IMR-90 (cell line): Measurements from ENCODE around the gene C16orf74.

Experiments used
- CEBPB ChIP-seq: IDR thresholded peaks from 2 replicates; pipeline ENCODE4 v1.6.1; 2012; ENCODE audit warnings: low read depth, low read length, improper control_type of control experiment
- FOS ChIP-seq: fragments of 150-350 bp; IDR thresholded peaks from 2 replicates; pipeline ENCODE4 v1.6.1; 2016; ENCODE audit warnings: low read depth, low read length
- POLR2A ChIP-seq: IDR thresholded peaks from 2 replicates; pipeline ENCODE4 v1.6.1; 2012; ENCODE audit warnings: mild to moderate bottlenecking, low read depth, low read length
- TF ChIP-seq, protein P1 (sequence below): conservative IDR thresholded peaks from 2 replicates; pipeline ENCODE4 v1.5.1; 2012; ENCODE audit warnings: mild to moderate bottlenecking, low read depth, low read length, improper control_type of control experiment
- TF ChIP-seq, protein P2 (sequence below): fragments of 150-350 bp; IDR thresholded peaks from 2 replicates; pipeline ENCODE4 v1.6.1; 2017; ENCODE audit warnings: mild to moderate bottlenecking, antibody characterized with exemption, low read length, low read depth

DNA sequence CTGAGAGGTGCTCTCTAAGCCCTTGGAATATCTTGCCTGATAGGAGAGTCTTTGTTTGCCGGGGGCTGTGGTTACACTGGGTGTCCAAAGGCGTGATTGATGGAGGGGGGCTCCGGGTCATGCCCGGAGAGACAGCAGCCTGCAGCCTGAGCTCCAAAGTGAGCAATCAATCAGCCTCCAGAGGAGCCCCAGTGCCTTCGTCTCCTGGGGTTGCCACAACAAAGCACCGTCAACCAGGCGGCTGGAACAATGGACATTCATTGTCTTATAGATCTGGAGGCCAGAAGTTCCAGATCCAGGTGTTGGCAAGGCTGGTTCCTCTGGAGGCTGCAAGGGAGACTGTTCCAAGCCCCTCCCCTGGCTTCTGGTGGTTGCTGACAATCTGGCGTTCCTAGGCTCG, 38.1 kb downstream of the C16orf74 start:
- TF ChIP-seq POLR2A, result no peak
- TF ChIP-seq, protein P1, sequence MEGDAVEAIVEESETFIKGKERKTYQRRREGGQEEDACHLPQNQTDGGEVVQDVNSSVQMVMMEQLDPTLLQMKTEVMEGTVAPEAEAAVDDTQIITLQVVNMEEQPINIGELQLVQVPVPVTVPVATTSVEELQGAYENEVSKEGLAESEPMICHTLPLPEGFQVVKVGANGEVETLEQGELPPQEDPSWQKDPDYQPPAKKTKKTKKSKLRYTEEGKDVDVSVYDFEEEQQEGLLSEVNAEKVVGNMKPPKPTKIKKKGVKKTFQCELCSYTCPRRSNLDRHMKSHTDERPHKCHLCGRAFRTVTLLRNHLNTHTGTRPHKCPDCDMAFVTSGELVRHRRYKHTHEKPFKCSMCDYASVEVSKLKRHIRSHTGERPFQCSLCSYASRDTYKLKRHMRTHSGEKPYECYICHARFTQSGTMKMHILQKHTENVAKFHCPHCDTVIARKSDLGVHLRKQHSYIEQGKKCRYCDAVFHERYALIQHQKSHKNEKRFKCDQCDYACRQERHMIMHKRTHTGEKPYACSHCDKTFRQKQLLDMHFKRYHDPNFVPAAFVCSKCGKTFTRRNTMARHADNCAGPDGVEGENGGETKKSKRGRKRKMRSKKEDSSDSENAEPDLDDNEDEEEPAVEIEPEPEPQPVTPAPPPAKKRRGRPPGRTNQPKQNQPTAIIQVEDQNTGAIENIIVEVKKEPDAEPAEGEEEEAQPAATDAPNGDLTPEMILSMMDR, result no peak
- no peak for TF ChIP-seq FOS
- no peak for TF ChIP-seq CEBPB
- TF ChIP-seq, protein P2, sequence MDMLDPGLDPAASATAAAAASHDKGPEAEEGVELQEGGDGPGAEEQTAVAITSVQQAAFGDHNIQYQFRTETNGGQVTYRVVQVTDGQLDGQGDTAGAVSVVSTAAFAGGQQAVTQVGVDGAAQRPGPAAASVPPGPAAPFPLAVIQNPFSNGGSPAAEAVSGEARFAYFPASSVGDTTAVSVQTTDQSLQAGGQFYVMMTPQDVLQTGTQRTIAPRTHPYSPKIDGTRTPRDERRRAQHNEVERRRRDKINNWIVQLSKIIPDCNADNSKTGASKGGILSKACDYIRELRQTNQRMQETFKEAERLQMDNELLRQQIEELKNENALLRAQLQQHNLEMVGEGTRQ, result no peak
